ENCODE data around the gene SH3RF2. TPM values are rescaled to one million over a fixed set of nuclear protein-coding genes. Genes with fewer than 3 reads are reported as not detected.

Gene SH3RF2
- total RNA-seq, 2 experiments from 2014 or later: not detected

GRCh38 chr5:145947581-145947980, 11.2 kb downstream of the SH3RF2 start:
- ChIA-PET CTCF (ENCODE audit: unreplicated experiment) (no interaction called here), POLR2A (interaction anchor here (0.5 kb wide), 1 partner anchor 480 kb away, joined by 3 read pairs; no protein-coding TSS in a partner anchor)
- DNase-seq (ENCODE audit: low spot score): no peak
- Histone ChIP-seq H3K9me2 (ENCODE audit: insufficient read depth, low read length) (no peaks in the 10 kb centered on the region), H3K9me3 (ENCODE audit: low read length) (no peaks in the 10 kb centered on the region), H3K4me3 (ENCODE audit: low read depth, low read length, poor library complexity, severe bottlenecking) (no peak overlapping the region), H3K27ac (ENCODE audit: low read depth, low read length, poor library complexity, severe bottlenecking) (no peak overlapping the region), H3K36me3 (ENCODE audit: insufficient read depth, low read length) (no peaks in the 10 kb centered on the region), H3K79me2 (ENCODE audit: insufficient read depth, low read depth, low read length) (no peaks in the 10 kb centered on the region), H2AFZ (ENCODE audit: low read length) (no peak overlapping the region), H3K4me2 (ENCODE audit: low read length) (no peak overlapping the region), H3K4me1 (ENCODE audit: insufficient read depth, low read length, poor library complexity, severe bottlenecking) (no peaks in the 10 kb centered on the region), H4K20me1 (ENCODE audit: insufficient read depth, low read length) (no peaks in the 10 kb centered on the region)
- intact Hi-C loops (cut with micrococcal nuclease; ENCODE audit: unreplicated experiment): no loop called here
- TF ChIP-seq CTCF (conservative IDR thresholded peaks at IDR 0.05; ENCODE audit: low read length) (no peak), EZH2phosphoT487 (IDR thresholded peaks at IDR 0.05; ENCODE audit: borderline replicate concordance, low read depth, low read length) (no peak)
- no TSS peak for BruUV-seq (replicated peaks)

- Histone ChIP-seq H3K9me2 (ENCODE audit: insufficient read depth, low read length) (no peaks in the 10 kb centered on the region), H3K4me1 (ENCODE audit: insufficient read depth, low read length, poor library complexity, severe bottlenecking) (no peaks in the 10 kb centered on the region), H3K4me2 (ENCODE audit: low read length) (no peak overlapping the region), H2AFZ (ENCODE audit: low read length) (no peak overlapping the region), H3K36me3 (ENCODE audit: insufficient read depth, low read length) (no peaks in the 10 kb centered on the region), H3K9me3 (ENCODE audit: low read length) (no peaks in the 10 kb centered on the region), H3K27ac (ENCODE audit: low read depth, low read length, poor library complexity, severe bottlenecking) (no peak overlapping the region), H3K4me3 (ENCODE audit: low read depth, low read length, poor library complexity, severe bottlenecking) (no peak overlapping the region), H3K79me2 (ENCODE audit: insufficient read depth, low read depth, low read length) (no peaks in the 10 kb centered on the region), H4K20me1 (ENCODE audit: insufficient read depth, low read length) (no peaks in the 10 kb centered on the region)
- CTCF ChIA-PET (ENCODE audit: unreplicated experiment): no interaction called here
- POLR2A ChIA-PET: interaction anchor here (1.1 kb wide), 1 partner anchor 40 kb away, joined by 3 read pairs; no protein-coding TSS in a partner anchor
- DNase-seq (ENCODE audit: low spot score): no peak
- BruUV-seq (replicated peaks): no TSS peak
- intact Hi-C loops (cut with micrococcal nuclease; ENCODE audit: unreplicated experiment): no loop called here
- TF ChIP-seq EZH2phosphoT487 (IDR thresholded peaks at IDR 0.05; ENCODE audit: borderline replicate concordance, low read depth, low read length): no peak
These were observed 11.7 kb downstream of the SH3RF2 start for GRCh38 chr5:145948047-145948446.

- ChIA-PET CTCF (ENCODE audit: unreplicated experiment) (no interaction called here), POLR2A (interaction anchor here (1.1 kb wide), 1 partner anchor 40 kb away, joined by 3 read pairs; no protein-coding TSS in a partner anchor)
- intact Hi-C loops (cut with micrococcal nuclease; ENCODE audit: unreplicated experiment): no loop called here
- Histone ChIP-seq H3K4me1 (ENCODE audit: insufficient read depth, low read length, poor library complexity, severe bottlenecking) (no peaks in the 10 kb centered on the region), H3K36me3 (ENCODE audit: insufficient read depth, low read length) (no peaks in the 10 kb centered on the region), H3K79me2 (ENCODE audit: insufficient read depth, low read depth, low read length) (no peaks in the 10 kb centered on the region), H2AFZ (ENCODE audit: low read length) (no peak overlapping the region), H3K4me3 (ENCODE audit: low read depth, low read length, poor library complexity, severe bottlenecking) (no peak overlapping the region), H4K20me1 (ENCODE audit: insufficient read depth, low read length) (no peaks in the 10 kb centered on the region), H3K4me2 (ENCODE audit: low read length) (no peak overlapping the region), H3K9me3 (ENCODE audit: low read length) (no peaks in the 10 kb centered on the region), H3K27ac (ENCODE audit: low read depth, low read length, poor library complexity, severe bottlenecking) (no peak overlapping the region), H3K9me2 (ENCODE audit: insufficient read depth, low read length) (no peaks in the 10 kb centered on the region)
- TF ChIP-seq CTCF (conservative IDR thresholded peaks at IDR 0.05; ENCODE audit: low read length) (no peak), EZH2phosphoT487 (IDR thresholded peaks at IDR 0.05; ENCODE audit: borderline replicate concordance, low read depth, low read length) (no peak)
- BruUV-seq (replicated peaks): no TSS peak
- no peak for DNase-seq (ENCODE audit: low spot score)
These were observed 12.5 kb downstream of the SH3RF2 start for GRCh38 chr5:145948921-145949320.

All from OCI-LY7 (cell line).